OCI-LY3 (cell line): ENCODE measurements around the gene POMT2.

ENCODE experiments used
- H2AFZ ChIP-seq: fragments of 200-600, 300-600 bp; shearing (Covaris generic); 2 replicates; pipeline ENCODE4 v1.6.0; 2014; ENCODE audit warnings: antibody characterized with exemption, low read depth, low read length
- H3K27ac ChIP-seq: fragments of 200-600, 300-600 bp; sonication (generic); 2 replicates; pipeline ENCODE4 v1.5.1; 2014; ENCODE audit warnings: mild to moderate bottlenecking, low read length, moderate library complexity, mixed read lengths
- H3K27me3 ChIP-seq: fragments of 200-600, 300-600 bp; sonication (generic); 2 replicates; pipeline ENCODE4 v1.6.1; 2014; ENCODE audit warnings: low read depth, low read length, mixed read lengths
- H3K36me3 ChIP-seq: fragments of 200-600, 300-600 bp; sonication (generic); replicated peaks from 2 replicates; pipeline ENCODE3; 2014; ENCODE audit warnings: low read depth, low read length, mixed read lengths
- H3K4me1 ChIP-seq: fragments of 300-600, 200-600 bp; sonication (generic); 2 replicates; pipeline ENCODE4 v1.6.1; 2014; ENCODE audit warnings: low read length, mixed read lengths
- H3K4me2 ChIP-seq: fragments of 200-600, 300-600 bp; sonication (generic); 2 replicates; pipeline ENCODE4 v1.6.1; 2014; ENCODE audit warnings: low read length, mixed read lengths
- H3K4me3 ChIP-seq: fragments of 300-600, 200-600 bp; sonication (generic); 2 replicates; pipeline ENCODE4 v1.5.1; 2014; ENCODE audit warnings: antibody characterized with exemption, mild to moderate bottlenecking, low read length, moderate library complexity
- H3K79me2 ChIP-seq: fragments of 300-600, 200-600 bp; shearing (Covaris generic); 2 replicates; pipeline ENCODE4 v1.6.1; 2014; ENCODE audit warnings: mild to moderate bottlenecking, low read length, mixed read lengths
- H3K9ac ChIP-seq: fragments of 300-600, 200-600 bp; shearing (Covaris generic); 2 replicates; pipeline ENCODE4 v1.6.0; 2014; ENCODE audit warnings: mild to moderate bottlenecking, low read length, moderate library complexity
- H3K9me3 ChIP-seq: fragments of 200-600, 300-600 bp; shearing (Covaris generic); 2 replicates; pipeline ENCODE4 v1.6.1; 2014; ENCODE audit warnings: low read length, mixed read lengths; ENCODE audit not compliant: insufficient read depth
- H4K20me1 ChIP-seq: fragments of 200-600, 300-600 bp; sonication (generic); 2 replicates; pipeline ENCODE4 v1.6.1; 2016; ENCODE audit warnings: low read length, mixed read lengths; ENCODE audit not compliant: insufficient read depth
- EZH2phosphoT487 ChIP-seq: fragments of 200-600 bp; shearing (Covaris generic); IDR thresholded peaks from 2 replicates; pipeline ENCODE4 v1.6.1; 2018; ENCODE audit warnings: antibody characterized with exemption, mixed run types, low read depth
- TF ChIP-seq, protein P1 (sequence below): fragments of 200-600, 300-600 bp; sonication (generic); IDR thresholded peaks from 2 replicates; pipeline ENCODE4 v1.5.1; 2014; ENCODE audit warnings: antibody characterized with exemption, low read length, low read depth

Gene POMT2

DNA sequence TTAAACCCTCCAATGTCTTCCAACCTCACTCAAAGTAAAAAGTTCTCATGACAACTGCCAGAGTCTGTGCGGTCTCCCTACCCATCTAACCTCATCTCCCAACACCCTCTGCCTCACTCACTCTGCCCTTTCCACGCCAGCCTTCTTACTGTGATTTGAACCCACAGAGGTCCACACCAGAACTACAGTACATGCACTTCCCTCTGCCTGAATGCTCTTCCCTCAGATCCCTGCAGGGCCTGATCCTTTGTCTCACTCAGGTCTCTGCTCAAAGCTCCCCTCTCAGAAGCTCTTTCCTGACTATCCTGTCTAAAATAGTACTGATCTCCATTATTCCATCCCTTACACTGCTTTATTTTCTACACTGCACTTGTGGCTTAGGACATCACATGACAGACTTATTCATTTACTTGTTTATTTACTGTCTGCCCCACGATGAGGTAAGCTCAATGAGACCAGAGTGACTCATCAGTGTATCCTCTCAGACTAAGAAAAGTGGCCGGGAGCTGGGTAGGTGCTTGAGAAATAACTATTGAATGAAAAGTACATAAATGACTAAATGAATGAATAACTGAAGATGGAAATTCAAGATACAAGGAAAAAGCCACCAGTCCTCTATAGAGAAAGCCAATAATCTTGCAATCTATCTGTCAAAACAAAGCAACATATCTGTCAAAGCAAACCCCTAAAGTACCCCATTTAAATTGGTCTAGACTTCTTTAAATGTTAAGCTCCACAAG is 17.1 kb downstream of the POMT2 start:
- H3K79me2 ChIP-seq: no peaks in the 10 kb centered on the region
- no peaks in the 10 kb centered on the region for H3K27me3 ChIP-seq
- H3K36me3 ChIP-seq: no peaks in the 10 kb centered on the region
- no peak overlapping the region for H2AFZ ChIP-seq
- H4K20me1 ChIP-seq: no peaks in the 10 kb centered on the region
- TF ChIP-seq, protein P1, sequence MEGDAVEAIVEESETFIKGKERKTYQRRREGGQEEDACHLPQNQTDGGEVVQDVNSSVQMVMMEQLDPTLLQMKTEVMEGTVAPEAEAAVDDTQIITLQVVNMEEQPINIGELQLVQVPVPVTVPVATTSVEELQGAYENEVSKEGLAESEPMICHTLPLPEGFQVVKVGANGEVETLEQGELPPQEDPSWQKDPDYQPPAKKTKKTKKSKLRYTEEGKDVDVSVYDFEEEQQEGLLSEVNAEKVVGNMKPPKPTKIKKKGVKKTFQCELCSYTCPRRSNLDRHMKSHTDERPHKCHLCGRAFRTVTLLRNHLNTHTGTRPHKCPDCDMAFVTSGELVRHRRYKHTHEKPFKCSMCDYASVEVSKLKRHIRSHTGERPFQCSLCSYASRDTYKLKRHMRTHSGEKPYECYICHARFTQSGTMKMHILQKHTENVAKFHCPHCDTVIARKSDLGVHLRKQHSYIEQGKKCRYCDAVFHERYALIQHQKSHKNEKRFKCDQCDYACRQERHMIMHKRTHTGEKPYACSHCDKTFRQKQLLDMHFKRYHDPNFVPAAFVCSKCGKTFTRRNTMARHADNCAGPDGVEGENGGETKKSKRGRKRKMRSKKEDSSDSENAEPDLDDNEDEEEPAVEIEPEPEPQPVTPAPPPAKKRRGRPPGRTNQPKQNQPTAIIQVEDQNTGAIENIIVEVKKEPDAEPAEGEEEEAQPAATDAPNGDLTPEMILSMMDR: no peak
- no peak for TF ChIP-seq EZH2phosphoT487
- H3K9ac ChIP-seq: no peak overlapping the region
- no peaks in the 10 kb centered on the region for H3K9me3 ChIP-seq
- no peak overlapping the region for H3K4me3 ChIP-seq
- peaks cover 10% of the 10 kb centered on the region for H3K4me1 ChIP-seq
- no peak overlapping the region for H3K27ac ChIP-seq
- H3K4me2 ChIP-seq: no peak overlapping the region

DNA sequence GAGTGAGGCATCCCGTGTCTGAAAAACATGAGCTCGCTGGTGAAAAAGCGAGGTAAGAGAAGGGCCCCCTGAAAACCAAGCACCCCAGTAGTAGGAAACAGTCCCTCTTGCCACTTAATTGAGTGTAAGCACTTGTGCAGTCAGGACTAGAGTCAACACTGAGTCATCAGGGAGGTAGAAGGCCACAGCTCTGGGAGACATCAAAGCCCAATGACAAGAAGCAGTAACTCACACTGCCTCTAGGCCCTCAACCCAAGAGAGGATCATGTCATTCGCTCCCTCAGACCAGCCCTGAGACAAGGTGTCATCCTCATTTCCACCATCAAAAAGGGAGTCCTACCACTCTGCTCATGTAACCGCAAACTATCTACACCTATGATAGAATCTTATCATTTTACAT is 17.8 kb downstream of the POMT2 start:
- Histone ChIP-seq H3K4me3 (no peak overlapping the region), H3K4me1 (peaks cover 10% of the 10 kb centered on the region), H3K79me2 (no peaks in the 10 kb centered on the region), H3K27ac (no peak overlapping the region), H3K9ac (no peak overlapping the region), H3K9me3 (no peaks in the 10 kb centered on the region), H2AFZ (no peak overlapping the region), H4K20me1 (no peaks in the 10 kb centered on the region), H3K27me3 (no peaks in the 10 kb centered on the region), H3K36me3 (no peaks in the 10 kb centered on the region), H3K4me2 (no peak overlapping the region)
- no peak for TF ChIP-seq EZH2phosphoT487
- TF ChIP-seq, protein P1: no peak

GRCh38 chr14:77301103-77301502 is 19.6 kb downstream of the POMT2 start:
- H3K4me3 ChIP-seq: no peak overlapping the region
- TF ChIP-seq, protein P1: peak; percentile 90
- TF ChIP-seq EZH2phosphoT487: no peak
- H4K20me1 ChIP-seq: no peaks in the 10 kb centered on the region
- no peaks in the 10 kb centered on the region for H3K4me1 ChIP-seq
- no peaks in the 10 kb centered on the region for H3K79me2 ChIP-seq
- no peaks in the 10 kb centered on the region for H3K36me3 ChIP-seq
- H3K4me2 ChIP-seq: no peak overlapping the region
- no peak overlapping the region for H3K9ac ChIP-seq
- no peak overlapping the region for H3K27ac ChIP-seq
- H3K9me3 ChIP-seq: no peaks in the 10 kb centered on the region
- H3K27me3 ChIP-seq: no peaks in the 10 kb centered on the region
- no peak overlapping the region for H2AFZ ChIP-seq

DNA sequence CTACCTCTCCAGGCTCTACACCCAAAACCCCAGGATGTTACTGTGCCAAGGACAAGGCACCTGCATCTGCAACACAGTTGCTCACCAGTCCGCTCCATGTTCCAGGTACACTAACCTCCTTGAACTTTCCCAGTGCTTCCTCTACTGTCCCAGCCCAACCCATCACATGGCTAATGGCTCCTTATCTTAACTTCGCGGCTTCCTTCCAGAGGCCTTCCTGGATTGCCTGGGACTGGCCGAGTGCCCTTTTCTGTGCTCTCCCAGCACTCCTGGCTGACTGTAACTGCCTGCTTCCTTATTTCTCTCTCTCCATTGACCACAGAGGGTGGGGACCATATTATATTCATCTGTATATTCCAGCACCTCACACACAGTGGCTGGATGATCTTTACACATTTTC is 20.9 kb downstream of the POMT2 start:
- no peaks in the 10 kb centered on the region for H4K20me1 ChIP-seq
- H3K4me2 ChIP-seq: no peak overlapping the region
- no peaks in the 10 kb centered on the region for H3K27me3 ChIP-seq
- H2AFZ ChIP-seq: no peak overlapping the region
- H3K79me2 ChIP-seq: no peaks in the 10 kb centered on the region
- TF ChIP-seq, protein P1: no peak
- TF ChIP-seq EZH2phosphoT487: no peak
- no peaks in the 10 kb centered on the region for H3K9me3 ChIP-seq
- H3K36me3 ChIP-seq: peaks cover 4% of the 10 kb centered on the region
- no peak overlapping the region for H3K27ac ChIP-seq
- H3K4me3 ChIP-seq: no peak overlapping the region
- H3K4me1 ChIP-seq: no peaks in the 10 kb centered on the region
- no peak overlapping the region for H3K9ac ChIP-seq
